A549 treated with CpdA at 1 μM for 4 hours (cell line): Measurements from ENCODE around the gene CEBPG. TPM values are rescaled to one million over a fixed set of nuclear protein-coding genes. Genes with fewer than 3 reads are reported as not detected.

Experiments used
- total RNA-seq: library from RNA; stranded (reverse); fragments of 200-300 nt; extraction: Qiagen RNA extraction; gene quantifications from 5 replicates; pipeline ENCODE4 v1.2.3, GENCODE V29; 2022; ENCODE audit warnings: low read depth

Gene CEBPG
- total RNA-seq = 35.9 to 39.0 TPM (median 36.4 TPM) in 5 replicates

GRCh38 chr19:33373453-33374235 is at the start of gene CEBPG:
TSS of gene CEBPG (plus strand) at chr19:33373709. CDS start at chr19:33379240, 5,531 bp downstream.

Other genes with a start within 250 kb of the CEBPG start
- gene WDR88, start 241.6 kb upstream of the CEBPG start, total RNA-seq = not detected in 5 replicates
- 30.8 to 58.6 TPM (median 51.9 TPM) in 5 replicates for gene LRP3, start 179.4 kb upstream of the CEBPG start, total RNA-seq
- 0.08 to 0.17 TPM (median 0.10 TPM) in 3 of 5 replicates, not detected in the others for gene SLC7A10, start 147.9 kb upstream of the CEBPG start, total RNA-seq
- gene CEBPA, start 71.2 kb upstream of the CEBPG start, total RNA-seq = 4.8 to 8.9 TPM (median 7.5 TPM) in 5 replicates
- 98.1 to 123 TPM (median 118 TPM) in 5 replicates for gene PEPD, start 148.1 kb downstream of the CEBPG start, total RNA-seq
- gene CHST8, start 248.2 kb downstream of the CEBPG start, total RNA-seq = 0.22 to 0.45 TPM in 2 of 5 replicates, not detected in the others